GM12801 (cell line): ENCODE results near the gene HOXB8.

Experiments used
- CTCF ChIP-seq: IDR thresholded peaks from one replicate; pipeline ENCODE4 v1.5.1; 2011; ENCODE audit warnings: control low read depth; ENCODE audit not compliant: insufficient read length; ENCODE audit errors: extremely low read depth

Gene HOXB8

DNA sequence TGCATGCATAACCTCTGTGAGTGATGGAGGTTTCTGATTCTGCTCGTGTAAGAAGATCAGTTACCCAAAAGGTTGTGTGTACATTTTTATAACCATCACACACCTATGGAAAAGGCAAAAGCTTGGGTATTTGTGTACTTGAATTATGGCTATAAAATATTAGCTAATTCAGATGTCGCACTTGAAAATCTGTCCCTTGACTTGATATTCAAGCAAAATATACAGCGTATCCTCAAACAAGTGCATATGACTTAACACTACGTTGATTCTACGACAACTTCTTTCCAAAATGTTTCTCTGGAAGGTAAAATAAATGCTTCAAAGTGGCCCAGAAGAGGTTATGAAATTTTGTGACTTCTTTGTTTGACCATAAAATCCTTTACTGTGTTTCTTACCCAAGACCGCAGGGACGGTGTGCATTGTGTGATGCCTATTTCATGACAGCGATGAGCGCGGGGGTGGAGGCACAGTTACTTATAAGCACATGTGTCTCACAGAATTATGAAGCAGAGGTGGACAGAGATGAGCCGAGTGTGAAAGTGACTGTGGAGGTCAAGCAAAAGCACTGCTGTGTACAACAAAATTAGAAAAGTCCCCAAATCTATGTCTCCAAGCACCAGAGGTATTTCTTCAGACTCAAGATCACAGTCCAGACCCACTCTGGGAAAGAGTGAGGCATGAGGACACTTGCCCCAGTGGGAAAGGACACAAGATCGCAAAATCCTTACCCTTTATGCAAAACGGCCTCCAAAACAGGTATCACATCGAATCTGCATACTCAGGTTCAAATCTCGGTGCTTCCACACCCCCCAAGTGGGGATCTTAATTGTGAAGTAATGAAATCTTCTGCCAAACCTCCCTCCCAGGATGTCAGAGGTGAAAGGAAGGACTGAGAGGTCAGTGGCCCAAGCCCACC lies 15.2 kb upstream of the HOXB8 start:
- no peak for TF ChIP-seq CTCF

DNA sequence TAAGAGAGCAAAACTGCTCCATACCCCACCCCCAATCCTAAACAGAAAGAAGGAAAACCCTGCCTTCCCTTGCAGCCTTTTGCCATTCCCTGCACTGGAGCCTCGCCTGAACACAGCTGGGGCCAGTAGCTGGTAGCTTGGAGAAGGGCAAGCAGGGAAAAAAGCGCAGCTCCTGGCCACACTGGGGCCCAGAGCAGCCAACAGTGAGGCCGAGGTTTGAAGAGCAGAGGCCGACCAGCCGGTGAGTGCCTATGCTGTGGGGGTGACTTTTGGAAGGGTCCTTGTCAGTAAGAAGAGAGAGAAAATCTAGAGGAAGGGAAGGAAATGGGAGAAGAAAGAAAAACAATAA lies 14.3 kb upstream of the HOXB8 start:
- no peak for TF ChIP-seq CTCF

- TF ChIP-seq CTCF = no peak
Measured at GRCh38 chr17:48628649-48629410, 13.7 kb upstream of the HOXB8 start.

GRCh38 chr17:48627623-48628521 lies 12.8 kb upstream of the HOXB8 start:
- no peak for TF ChIP-seq CTCF

- no peak for TF ChIP-seq CTCF
Measured at GRCh38 chr17:48627118-48627597, 12.1 kb upstream of the HOXB8 start.

GRCh38 chr17:48626245-48627117 lies 11.4 kb upstream of the HOXB8 start, which contains the start of gene HOXB9:
TSS of gene HOXB9 (minus strand) at chr17:48626358. CDS start at chr17:48626269, 89 bp downstream.
- no peak for TF ChIP-seq CTCF
